Pancreas (tissue), 10 donors: ENCODE measurements around the gene C2. TPM values are rescaled to one million over a fixed set of nuclear protein-coding genes. Genes with fewer than 3 reads are reported as not detected.
"Not testable (repeated sequence)": the region's sequence is repeated elsewhere in the genome, so short reads cannot be mapped to it uniquely, and the experiment has no call there.

ENCODE experiments used
- ATAC-seq, 4 donors: fragments of 200-7000 bp; cut with Tn5 transposase; one replicate each; pipeline versions ENCODE4 v1.8.0 to v1.9.1; 2020; ENCODE audit warnings: mild to moderate bottlenecking in 4 of 4, moderate library complexity in 4 of 4
- DNase-seq, 6 donors: peaks; one replicate each; pipeline ENCODE4 v3.0.0-alpha.2; 2020
- FAIRE-seq: peaks from 2 replicates; lab custom pipeline; 2012; peaks lifted over from hg19 to GRCh38; lab: Jason Lieb, UNC
- H3K27ac ChIP-seq, 4 donors: fragments of 200-600 bp; sonication (generic); 1 replicate in 3 of 4; 2 replicates in 1 of 4; pipeline versions ENCODE4 v1.5.0 to v1.8.0; 2020
- H3K27me3 ChIP-seq, 4 donors: fragments of 200-600 bp; one replicate each; pipeline ENCODE4 v1.8.0; 2021
- H3K36me3 ChIP-seq, 3 donors: fragments of 200-600 bp; sonication (generic) in 1 of 3; one replicate each; pipeline versions ENCODE4 v1.5.0 to v1.8.0; 2020 to 2021
- H3K4me1 ChIP-seq, 3 donors: fragments of 200-600 bp; one replicate each; pipeline ENCODE4 v1.8.0; 2021
- H3K4me3 ChIP-seq, 4 donors: fragments of 200-600 bp; sonication (generic) in 2 of 4; one replicate each; pipeline versions ENCODE4 v1.5.0 to v1.8.0; 2020 to 2021
- H3K9me3 ChIP-seq, 4 donors: fragments of 200-600 bp; one replicate each; pipeline ENCODE4 v1.8.0; 2021
- CTCF ChIP-seq, 4 donors: fragments of 200-600 bp; sonication (generic) in 3 of 4; IDR thresholded peaks; one replicate each; pipeline versions ENCODE4 v1.5.0 to v1.8.0; 2021; ENCODE audit warnings: antibody characterized with exemption in 4 of 4
- WGBS, 2 donors: extraction: QIAGEN DNeasy Blood & Tissue Kit; methylation state at CpG; one replicate each; pipeline ENCODE4 v1.1.7; 2013; 5-methylcytosine and 5-hydroxymethylcytosine counted together
- intact Hi-C, 3 donors: fragments of 100-400 bp; cut with DNase I; formaldehyde crosslinking; loops; one replicate each; pipeline versions ENCODE4 v1.11.1 to v1.14.2; 2022
- polyA plus RNA-seq, 2 donors: library from polyadenylated mRNA; stranded (reverse); fragments of 200-250 nt; gene quantifications; one replicate each; pipeline ENCODE4 v1.2.3, GENCODE V29; 2013
- total RNA-seq, 6 donors: library from RNA; stranded (reverse); fragmentation: NEBNext Ultra II Directional in 4 of 6; extraction: Animal tissue kit (Norgen Biotek cat#: 25700) in 4 of 6; gene quantifications; one replicate each; pipeline versions ENCODE4 v1.2.1 to v1.2.4, GENCODE V29; 2021 to 2023
- donor health status: healthy with polysubstance abuse.
- donor health status: DM: no; HTN: no; CAD: no; lungs with moderate emphysema.
- donor health status: DM: no; HTN: no; CAD: no.
- donor health status: control.
- donor health status: control.
- donor health status: Bipolar disorder and iron deficiency.
- donor health status: DM: yes; HTN: yes; CAD: no.
- donor health status: DM: no; HTN: no; CAD: no.
- donor health status: DM: no; HTN: no; CAD: no.
- donor health status: DM: yes; HTN: yes; CAD: no.

C2 gene
- total and polyA plus RNA-seq, 8 donors: 0.63 to 14.0 (median 2.2) TPM

- no peaks in the 10 kb centered on the region for H3K27me3 ChIP-seq
- H3K27ac ChIP-seq: no peak overlapping the region
- no peaks in the 10 kb centered on the region for H3K36me3 ChIP-seq
- H3K9me3 ChIP-seq: no peaks in the 10 kb centered on the region
- ATAC-seq (no peak), FAIRE-seq (no peak), DNase-seq (no peak)
- WGBS, 2 donors: 20 to 25% methylated on average over 4 of the region's 4 CpGs
- no peaks in the 10 kb centered on the region for H3K4me1 ChIP-seq
- intact Hi-C loops: loop anchor here in 2 of 3 donors (10.0 kb wide), 1 partner anchor 46 kb away; the partner anchor contains the start of genes NELFE (in 2 of the 2) and SKIC2 (in 2 of the 2)
- TF ChIP-seq CTCF (IDR thresholded peaks at IDR 0.05): no peak
- no peak overlapping the region for H3K4me3 ChIP-seq
These were observed 18.7 kb upstream of the C2 start for GRCh38 chr6:31908791-31909190.

GRCh38 chr6:31909298-31909697 is 18.2 kb upstream of the C2 start:
- not testable (repeated sequence) for H3K9me3 ChIP-seq, ATAC-seq, FAIRE-seq, H3K4me1 ChIP-seq, H3K27me3 ChIP-seq, H3K27ac ChIP-seq, H3K4me3 ChIP-seq, DNase-seq, H3K36me3 ChIP-seq
- intact Hi-C loops: loop anchor here in 2 of 3 donors (10.0 kb wide), 1 partner anchor 46 kb away; the partner anchor contains the start of genes NELFE (in 2 of the 2) and SKIC2 (in 2 of the 2)
- 69 to 81% methylated on average over 7 of the region's 7 CpGs for WGBS, 2 donors

- intact Hi-C loops: no loop called here
- Histone ChIP-seq H3K27ac (no peak overlapping the region), H3K27me3 (no peaks in the 10 kb centered on the region), H3K4me3 (no peak overlapping the region), H3K9me3 (no peaks in the 10 kb centered on the region), H3K4me1 (no peaks in the 10 kb centered on the region), H3K36me3 (no peaks in the 10 kb centered on the region)
- no peak for TF ChIP-seq CTCF (IDR thresholded peaks at IDR 0.05)
- 65 to 72% methylated on average over 11 of the region's 11 CpGs for WGBS, 2 donors
- ATAC-seq (no peak), DNase-seq (no peak), FAIRE-seq (no peak)
These were observed 15.5 kb upstream of the C2 start for GRCh38 chr6:31911826-31912585.

- H3K36me3 ChIP-seq: no peaks in the 10 kb centered on the region
- intact Hi-C loops: no loop called here
- ATAC-seq (no peak), FAIRE-seq (no peak), DNase-seq (no peak)
- H3K4me3 ChIP-seq: no peak overlapping the region
- H3K4me1 ChIP-seq: no peaks in the 10 kb centered on the region
- H3K27ac ChIP-seq: no peak overlapping the region
- no peak for TF ChIP-seq CTCF (IDR thresholded peaks at IDR 0.05)
- no peaks in the 10 kb centered on the region for H3K27me3 ChIP-seq
- no peaks in the 10 kb centered on the region for H3K9me3 ChIP-seq
These were observed 12.2 kb upstream of the C2 start for GRCh38 chr6:31915351-31915750.

GRCh38 chr6:31915756-31916155 is 11.8 kb upstream of the C2 start:
- 59 to 70% methylated on average over 6 of the region's 6 CpGs for WGBS, 2 donors
- ATAC-seq (no peak), DNase-seq (no peak), FAIRE-seq (no peak)
- H3K4me3 ChIP-seq: no peak overlapping the region
- H3K27ac ChIP-seq: no peak overlapping the region
- intact Hi-C loops: no loop called here
- no peaks in the 10 kb centered on the region for H3K9me3 ChIP-seq
- H3K36me3 ChIP-seq: no peaks in the 10 kb centered on the region
- no peaks in the 10 kb centered on the region for H3K4me1 ChIP-seq
- no peaks in the 10 kb centered on the region for H3K27me3 ChIP-seq
- no peak for TF ChIP-seq CTCF (IDR thresholded peaks at IDR 0.05)
